H9 (cell line): ENCODE data around the gene SH3BP5L. TPM values are rescaled to one million over a fixed set of nuclear protein-coding genes. Genes with fewer than 3 reads are reported as not detected.
"Not testable (repeated sequence)": the region's sequence is repeated elsewhere in the genome, so short reads cannot be mapped to it uniquely, and the experiment has no call there.

Experiments used
- DNase-seq: peaks from one replicate; pipeline ENCODE4 v3.0.0-alpha.2; 2017
- H2AFZ ChIP-seq: one replicate; pipeline ENCODE4 v1.6.1; 2013; ENCODE audit warnings: mild to moderate bottlenecking, low read length, control low read depth, moderate library complexity
- H2AK5ac ChIP-seq: 2 replicates; pipeline ENCODE4 v1.6.1; 2013; ENCODE audit warnings: low read length, control low read depth, mixed read lengths; ENCODE audit not compliant: insufficient read length
- H2BK120ac ChIP-seq: one replicate; pipeline ENCODE4 v1.6.1; 2013; ENCODE audit warnings: low read depth, mild to moderate bottlenecking, low read length, control low read depth, inconsistent platforms; ENCODE audit not compliant: poor library complexity, severe bottlenecking
- H2BK12ac ChIP-seq: 2 replicates; pipeline ENCODE4 v1.6.1; 2013; ENCODE audit warnings: low read length, control low read depth, mixed read lengths, low read depth; ENCODE audit not compliant: insufficient read length
- H2BK15ac ChIP-seq: 2 replicates; pipeline ENCODE4 v1.6.1; 2013; ENCODE audit warnings: low read depth, low read length, control low read depth
- H2BK20ac ChIP-seq: one replicate; pipeline ENCODE4 v1.6.1; 2013; ENCODE audit warnings: low read depth, mild to moderate bottlenecking, low read length, control low read depth, inconsistent platforms; ENCODE audit not compliant: poor library complexity, severe bottlenecking
- H2BK5ac ChIP-seq: 2 replicates; pipeline ENCODE4 v1.6.1; 2013; ENCODE audit warnings: low read length, control low read depth, mixed read lengths; ENCODE audit not compliant: insufficient read length
- H3K14ac ChIP-seq: 2 replicates; pipeline ENCODE4 v1.6.1; 2013; ENCODE audit warnings: low read length, control low read depth; ENCODE audit not compliant: insufficient read depth
- H3K18ac ChIP-seq: 2 replicates; pipeline ENCODE4 v1.6.1; 2013; ENCODE audit warnings: low read depth, mild to moderate bottlenecking, mixed read lengths, low read length, control low read depth; ENCODE audit not compliant: insufficient read length
- H3K23ac ChIP-seq: 2 replicates; pipeline ENCODE4 v1.6.1; 2013; ENCODE audit warnings: low read length, control low read depth, mixed read lengths, low read depth; ENCODE audit not compliant: insufficient read length
- H3K23me2 ChIP-seq: 2 replicates; pipeline ENCODE4 v1.6.1; 2013; ENCODE audit warnings: low read depth, mild to moderate bottlenecking, mixed read lengths, low read length, control low read depth; ENCODE audit not compliant: insufficient read length, poor library complexity, severe bottlenecking
- H3K27ac ChIP-seq: 2 replicates; pipeline ENCODE4 v1.5.1; 2013; ENCODE audit warnings: low read length, control low read depth, mixed read lengths, low read depth; ENCODE audit not compliant: insufficient read length
- H3K27me3 ChIP-seq: 2 replicates; pipeline ENCODE4 v1.6.1; 2013; ENCODE audit warnings: low read length, control low read depth, inconsistent platforms; ENCODE audit not compliant: insufficient read depth
- H3K4ac ChIP-seq: 2 replicates; pipeline ENCODE4 v1.6.1; 2013; ENCODE audit warnings: low read depth, mild to moderate bottlenecking, control low read depth, inconsistent platforms, low read length, moderate library complexity
- H3K4me1 ChIP-seq: 2 replicates; pipeline ENCODE4 v1.6.1; 2013; ENCODE audit warnings: low read length, control low read depth, inconsistent platforms; ENCODE audit not compliant: insufficient read depth
- H3K4me2 ChIP-seq: 2 replicates; pipeline ENCODE4 v1.6.1; 2013; ENCODE audit warnings: low read length, control low read depth, mixed read lengths; ENCODE audit not compliant: insufficient read length, insufficient read depth
- H3K56ac ChIP-seq: 2 replicates; pipeline ENCODE4 v1.6.1; 2013; ENCODE audit warnings: low read depth, mild to moderate bottlenecking, mixed read lengths, low read length, control low read depth; ENCODE audit not compliant: insufficient read length
- H3K79me1 ChIP-seq: 2 replicates; pipeline ENCODE4 v1.6.1; 2013; ENCODE audit warnings: low read depth, mild to moderate bottlenecking, moderate library complexity, low read length, control low read depth, inconsistent platforms; ENCODE audit not compliant: insufficient read depth, poor library complexity, severe bottlenecking
- H3K79me2 ChIP-seq: 2 replicates; pipeline ENCODE4 v1.6.1; 2013; ENCODE audit warnings: low read length, control low read depth, inconsistent platforms; ENCODE audit not compliant: insufficient read depth
- H3K9ac ChIP-seq: 2 replicates; pipeline ENCODE4 v1.6.1; 2013; ENCODE audit warnings: low read length, control low read depth, mixed read lengths; ENCODE audit not compliant: insufficient read length; ENCODE audit errors: extremely low read depth
- H3K9me3 ChIP-seq: one replicate; pipeline ENCODE4 v1.6.1; 2013; ENCODE audit warnings: low read depth, low read length, inconsistent platforms; ENCODE audit not compliant: control insufficient read depth
- H3T11ph ChIP-seq: one replicate; pipeline ENCODE4 v1.6.1; 2013; ENCODE audit warnings: mild to moderate bottlenecking, low read length, control low read depth, inconsistent platforms
- H4K20me1 ChIP-seq: one replicate; pipeline ENCODE4 v1.6.1; 2013; ENCODE audit not compliant: control insufficient read depth, insufficient read length, insufficient read depth
- H4K5ac ChIP-seq: 2 replicates; pipeline ENCODE4 v1.6.1; 2013; ENCODE audit warnings: low read depth, mild to moderate bottlenecking, mixed read lengths, low read length, control low read depth; ENCODE audit not compliant: insufficient read length
- H4K8ac ChIP-seq: replicated peaks from 2 replicates; pipeline ENCODE4 v1.6.1; 2013; ENCODE audit warnings: low read length, control low read depth, mixed read lengths, low read depth; ENCODE audit not compliant: insufficient read length
- H4K91ac ChIP-seq: 2 replicates; pipeline ENCODE4 v1.6.1; 2013; ENCODE audit warnings: low read depth, mild to moderate bottlenecking, moderate library complexity, mixed read lengths, low read length, control low read depth; ENCODE audit not compliant: insufficient read length
- H3K27ac Mint-ChIP-seq, 3 experiments: 2 replicates in 2 of 3; 3 replicates in 1 of 3; pipeline ENCODE4 v1.8.0; 2020 to 2021; ENCODE audit warnings: mixed read lengths in 3 of 3, mild to moderate bottlenecking in 1 of 3, moderate library complexity in 1 of 3
- H3K27me3 Mint-ChIP-seq: 2 replicates; pipeline ENCODE4 v1.8.0; 2021; ENCODE audit warnings: low read depth, mild to moderate bottlenecking, moderate library complexity, mixed read lengths
- H3K36me3 Mint-ChIP-seq, 3 experiments: 2 replicates in 2 of 3; 3 replicates in 1 of 3; pipeline ENCODE4 v1.8.0; 2020 to 2021; ENCODE audit warnings: low read depth in 3 of 3, mixed read lengths in 3 of 3; ENCODE audit not compliant: insufficient read depth in 1 of 3
- H3K4me1 Mint-ChIP-seq, 2 experiments: 2 replicates each; pipeline ENCODE4 v1.8.0; 2020; ENCODE audit warnings: mixed read lengths in 2 of 2
- H3K4me3 Mint-ChIP-seq, 2 experiments: 2 replicates in 1 of 2; 3 replicates in 1 of 2; pipeline ENCODE4 v1.8.0; 2020 to 2021; ENCODE audit warnings: mild to moderate bottlenecking in 2 of 2, mixed read lengths in 2 of 2, moderate library complexity in 1 of 2
- H3K9me3 Mint-ChIP-seq, 2 experiments: 2 replicates in 1 of 2; 3 replicates in 1 of 2; pipeline ENCODE4 v1.8.0; 2020; ENCODE audit warnings: mild to moderate bottlenecking in 2 of 2, mixed read lengths in 2 of 2, moderate library complexity in 1 of 2
- CTCF ChIP-seq: fragments of 200-600 bp; sonication (generic); conservative IDR thresholded peaks from 3 replicates; pipeline ENCODE4 v1.8.0; 2021; ENCODE audit warnings: antibody characterized with exemption, mild to moderate bottlenecking
- WGBS: extraction: QIAGEN DNeasy Blood & Tissue Kit; methylation state at CpG from one replicate; pipeline ENCODE4 v1.1.7; 2013; ENCODE audit warnings: missing lambda C conversion rate, low lambda C conversion rate, mixed read lengths; ENCODE audit not compliant: insufficient read length; ENCODE audit errors: extremely low coverage; 5-methylcytosine and 5-hydroxymethylcytosine counted together
- total RNA-seq: library from RNA; stranded (reverse); gene quantifications from 2 replicates; pipeline ENCODE4 v1.2.1, GENCODE V29; 2021

SH3BP5L gene
- total RNA-seq, 1 experiment from 2014 or later, result 27.6 TPM

- Histone ChIP-seq H3K79me2 (no peaks in the 10 kb centered on the region), H2BK5ac (no peak overlapping the region), H4K91ac (no peak overlapping the region), H3K23ac (no peak overlapping the region), H2AK5ac (no peak overlapping the region), H2BK12ac (no peak overlapping the region), H3K4me1 (no peaks in the 10 kb centered on the region), H4K5ac (no peak overlapping the region), H3K14ac (no peak overlapping the region), H3K4me2 (no peak overlapping the region), H4K8ac (no peak overlapping the region), H3K9me3 (no peaks in the 10 kb centered on the region), H3T11ph (no peak overlapping the region), H3K56ac (no peak overlapping the region), H2BK20ac (no peak overlapping the region), H3K27ac (no peak overlapping the region), H3K9ac (no peak overlapping the region), H3K27me3 (no peaks in the 10 kb centered on the region), H2BK15ac (no peak overlapping the region), H2AFZ (no peak overlapping the region), H4K20me1 (no peaks in the 10 kb centered on the region), H3K4ac (no peak overlapping the region), H3K18ac (no peak overlapping the region), H3K79me1 (no peaks in the 10 kb centered on the region), H3K23me2 (no peaks in the 10 kb centered on the region), H2BK120ac (no peak overlapping the region)
- Mint-ChIP-seq H3K4me1 (peaks cover 5 to 11% of the 10 kb centered on the region in 2 experiments), H3K4me3 (no peak overlapping the region), H3K27ac (no peak overlapping the region), H3K36me3 (no peaks in the 10 kb centered on the region; a peak in 1 of 7 replicates), H3K9me3 (peaks cover 3 to 9% of the 10 kb centered on the region in 2 experiments; a peak in 4 of 5 replicates), H3K27me3 (peaks cover 3% of the 10 kb centered on the region)
- TF ChIP-seq CTCF, result no peak
- WGBS, result no CpG with 5 or more reads among the region's 1 CpG
- DNase-seq, result no peak
Observed at GRCh38 chr1:248831842-248832241, 6.1 kb upstream of the SH3BP5L start.

- H2AK5ac ChIP-seq, H2BK12ac ChIP-seq, H3K4me2 ChIP-seq, H3K56ac ChIP-seq, H4K8ac ChIP-seq, H3K4ac ChIP-seq, H3K4me3 Mint-ChIP-seq, H2BK5ac ChIP-seq, H3K36me3 Mint-ChIP-seq, H3K9me3 ChIP-seq, H3K9ac ChIP-seq, H4K91ac ChIP-seq, H3K27me3 Mint-ChIP-seq, H4K5ac ChIP-seq, H3K27me3 ChIP-seq, H3K23ac ChIP-seq, H3K79me1 ChIP-seq, H2BK15ac ChIP-seq, H2BK120ac ChIP-seq, H3T11ph ChIP-seq, H2BK20ac ChIP-seq, H3K79me2 ChIP-seq, H2AFZ ChIP-seq, H4K20me1 ChIP-seq, DNase-seq, H3K4me1 ChIP-seq, H3K9me3 Mint-ChIP-seq, H3K23me2 ChIP-seq, H3K14ac ChIP-seq, H3K18ac ChIP-seq, H3K27ac Mint-ChIP-seq, H3K27ac ChIP-seq: not testable (repeated sequence)
- no CpG with 5 or more reads among the region's 3 CpGs for WGBS
- peaks cover 8 to 14% of the 10 kb centered on the region in 2 experiments for H3K4me1 Mint-ChIP-seq
Observed at GRCh38 chr1:248830718-248831017, 5.0 kb upstream of the SH3BP5L start.
